OCI-LY7 (cell line): ENCODE results near the gene ENOX1. TPM values are rescaled to one million over a fixed set of nuclear protein-coding genes. Genes with fewer than 3 reads are reported as not detected.

Source experiments
- BruUV-seq: library from RNA; stranded (reverse); fragments of 400-500 nt; replicated peaks from 2 replicates; lab custom pipeline; 2021; lab: Mats Ljungman, UMichigan
- CTCF ChIA-PET: fragments of 300-600 bp; sonication (Branson Sonifier 250); formaldehyde crosslinking; loops from one replicate; lab custom pipeline; 2022; ENCODE audit warnings: antibody characterized with exemption; ENCODE audit not compliant: unreplicated experiment; lab: Charles Lee
- POLR2A ChIA-PET: fragments of 300-600 bp; sonication (Branson Sonifier 250); formaldehyde crosslinking; loops from one replicate; lab custom pipeline; 2022; ENCODE audit warnings: antibody characterized with exemption; lab: Charles Lee
- DNase-seq: peaks from one replicate; pipeline ENCODE4 v3.0.0-alpha.2; 2015; ENCODE audit warnings: low spot score
- H2AFZ ChIP-seq: fragments of 200-600 bp; sonication (generic), shearing (Covaris generic); 2 replicates; pipeline ENCODE4 v1.6.1; 2014; ENCODE audit warnings: mild to moderate bottlenecking, antibody characterized with exemption, low read length, moderate library complexity
- H3K27ac ChIP-seq: fragments of 200-600 bp; sonication (generic); 2 replicates; pipeline ENCODE4 v1.5.1; 2014; ENCODE audit warnings: mixed run types, low read depth, mild to moderate bottlenecking, moderate library complexity, low read length, inconsistent platforms; ENCODE audit not compliant: poor library complexity, severe bottlenecking
- H3K36me3 ChIP-seq: fragments of 200-600 bp; sonication (generic); 2 replicates; pipeline ENCODE4 v1.6.1; 2014; ENCODE audit warnings: mild to moderate bottlenecking, antibody characterized with exemption, low read length, moderate library complexity, mixed read lengths; ENCODE audit not compliant: insufficient read depth
- H3K4me1 ChIP-seq: fragments of 200-600 bp; sonication (generic); 2 replicates; pipeline ENCODE4 v1.5.1; 2014; ENCODE audit warnings: mild to moderate bottlenecking, low read length; ENCODE audit not compliant: insufficient read depth, poor library complexity, severe bottlenecking
- H3K4me2 ChIP-seq: fragments of 200-600 bp; sonication (generic); 2 replicates; pipeline ENCODE4 v1.6.1; 2014; ENCODE audit warnings: mild to moderate bottlenecking, low read length
- H3K4me3 ChIP-seq: fragments of 200-600 bp; sonication (generic); 2 replicates; pipeline ENCODE4 v1.5.1; 2014; ENCODE audit warnings: mild to moderate bottlenecking, low read depth, low read length; ENCODE audit not compliant: poor library complexity, severe bottlenecking
- H3K79me2 ChIP-seq: fragments of 200-600 bp; sonication (generic); 2 replicates; pipeline ENCODE4 v1.6.1; 2016; ENCODE audit warnings: low read depth, mild to moderate bottlenecking, low read length, moderate library complexity, mixed read lengths; ENCODE audit not compliant: insufficient read depth
- H3K9me2 ChIP-seq: fragments of 200-600 bp; sonication (generic); 2 replicates; pipeline ENCODE4 v1.6.1; 2016; ENCODE audit warnings: mild to moderate bottlenecking, low read length, mixed read lengths; ENCODE audit not compliant: insufficient read depth
- H3K9me3 ChIP-seq: fragments of 200-600 bp; sonication (generic); 2 replicates; pipeline ENCODE4 v1.6.1; 2014; ENCODE audit warnings: mild to moderate bottlenecking, mixed run types, low read length, mixed read lengths
- H4K20me1 ChIP-seq: fragments of 200-600 bp; sonication (generic); 2 replicates; pipeline ENCODE4 v1.6.1; 2014; ENCODE audit warnings: mild to moderate bottlenecking, antibody characterized with exemption, low read length, moderate library complexity, mixed read lengths; ENCODE audit not compliant: insufficient read depth
- CTCF ChIP-seq: fragments of 200-600 bp; sonication (generic); conservative IDR thresholded peaks from 2 replicates; pipeline ENCODE4 v1.5.1; 2014; ENCODE audit warnings: mild to moderate bottlenecking, antibody characterized with exemption, low read length, moderate library complexity, mixed read lengths
- EZH2phosphoT487 ChIP-seq: fragments of 200-600 bp; sonication (generic); IDR thresholded peaks from 2 replicates; pipeline ENCODE4 v1.6.1; 2018; ENCODE audit warnings: low read depth, borderline replicate concordance, mild to moderate bottlenecking, mixed run types, antibody characterized with exemption, low read length, moderate library complexity, mixed read lengths
- intact Hi-C: fragments of 100-400 bp; cut with micrococcal nuclease; formaldehyde crosslinking; loops from one replicate; pipeline ENCODE4 v1.10.0; 2022; ENCODE audit not compliant: unreplicated experiment
- total RNA-seq, 2 experiments: library from RNA; depleted of rRNA in 1 of 2; stranded (reverse); fragments of >200 nt in 1 of 2; shearing (Covaris generic) in 1 of 2; gene quantifications; 2 replicates each; pipeline ENCODE4 v1.2.3, GENCODE V29; 2014 to 2022

The ENOX1 gene
- total RNA-seq, 2 experiments from 2014 or later: 0.03 TPM; not detected in 1

- Histone ChIP-seq H3K4me3 (no peak overlapping the region), H3K36me3 (no peaks in the 10 kb centered on the region), H3K79me2 (no peaks in the 10 kb centered on the region), H3K4me1 (no peaks in the 10 kb centered on the region), H4K20me1 (no peaks in the 10 kb centered on the region), H3K9me3 (no peaks in the 10 kb centered on the region), H3K27ac (no peak overlapping the region), H2AFZ (no peak overlapping the region), H3K9me2 (no peaks in the 10 kb centered on the region), H3K4me2 (no peak overlapping the region)
- no peak for DNase-seq
- intact Hi-C loops: no loop called here
- ChIA-PET CTCF (no interaction called here), POLR2A (no interaction called here)
- BruUV-seq: no TSS peak
- TF ChIP-seq EZH2phosphoT487: no peak
Measured at GRCh38 chr13:43268632-43269031, 518.1 kb downstream of the ENOX1 start.

- Histone ChIP-seq H3K4me1 (no peaks in the 10 kb centered on the region), H3K27ac (no peak overlapping the region), H2AFZ (no peak overlapping the region), H4K20me1 (no peaks in the 10 kb centered on the region), H3K36me3 (no peaks in the 10 kb centered on the region), H3K9me2 (no peaks in the 10 kb centered on the region), H3K79me2 (no peaks in the 10 kb centered on the region), H3K4me2 (no peak overlapping the region), H3K4me3 (no peak overlapping the region), H3K9me3 (no peaks in the 10 kb centered on the region)
- CTCF ChIA-PET: no interaction called here
- no peak for DNase-seq
- TF ChIP-seq CTCF (no peak), EZH2phosphoT487 (no peak)
- BruUV-seq: no TSS peak
- intact Hi-C loops: no loop called here
- POLR2A ChIA-PET: no interaction called here
Measured at GRCh38 chr13:43267916-43268315, 518.9 kb downstream of the ENOX1 start.

- POLR2A ChIA-PET: interaction anchor here (0.6 to 1.0 kb wide), 2 partner anchors 155 to 244 kb away, joined by 3 to 4 read pairs; no protein-coding TSS in a partner anchor
- BruUV-seq: no TSS peak
Measured at GRCh38 chr13:43266936-43267615, 519.7 kb downstream of the ENOX1 start.

More at GRCh38 chr13:43266936-43267615, 519.7 kb downstream of the ENOX1 start:
- H3K4me2 ChIP-seq: no peak overlapping the region
- no peaks in the 10 kb centered on the region for H4K20me1 ChIP-seq
- H3K4me1 ChIP-seq: no peaks in the 10 kb centered on the region
- TF ChIP-seq EZH2phosphoT487 (no peak), CTCF (no peak)
- H3K27ac ChIP-seq: no peak overlapping the region
- CTCF ChIA-PET: no interaction called here
- H3K79me2 ChIP-seq: no peaks in the 10 kb centered on the region
- intact Hi-C loops: no loop called here
- H2AFZ ChIP-seq: no peak overlapping the region
- no peaks in the 10 kb centered on the region for H3K9me2 ChIP-seq
- H3K9me3 ChIP-seq: no peaks in the 10 kb centered on the region
- H3K36me3 ChIP-seq: no peaks in the 10 kb centered on the region
- no peak overlapping the region for H3K4me3 ChIP-seq
- no peak for DNase-seq
